HG03135 (cell line): ENCODE data around the gene CNTNAP2.

Experiments used
- ATAC-seq: cut with Tn5 transposase; IDR thresholded peaks from one replicate; pipeline ENCODE4 v1.9.1; 2021; ENCODE audit warnings: mild to moderate bottlenecking, moderate library complexity; ENCODE audit not compliant: unreplicated experiment

Gene CNTNAP2

GRCh38 chr7:146554556-146554955 lies 438.0 kb downstream of the CNTNAP2 start:
- no peak for ATAC-seq

DNA sequence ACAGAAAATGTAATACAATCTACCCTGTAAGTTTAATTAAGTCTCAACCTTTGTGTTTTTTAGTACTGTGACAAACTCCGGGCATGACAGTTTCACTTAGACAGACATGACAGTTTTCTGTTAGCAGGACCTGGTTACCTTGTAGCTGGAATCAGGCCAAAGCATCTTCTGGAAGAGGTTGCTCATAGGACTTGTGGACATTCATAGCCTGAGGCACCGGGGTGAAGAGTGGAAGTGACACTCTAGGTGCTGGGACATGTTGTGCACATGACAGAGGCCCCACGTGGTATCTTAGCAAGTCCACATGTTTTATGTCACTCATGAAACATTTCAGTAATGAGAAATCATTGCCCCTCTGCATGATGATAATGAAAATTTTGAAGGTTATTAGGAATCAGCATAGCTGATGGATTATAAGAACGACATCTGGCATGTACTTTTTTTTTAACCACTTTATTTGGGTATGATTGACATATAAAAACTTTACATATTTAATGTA lies 441.4 kb downstream of the CNTNAP2 start:
- no peak for ATAC-seq

GRCh38 chr7:146565872-146566271 lies 449.3 kb downstream of the CNTNAP2 start:
- ATAC-seq = no peak

DNA sequence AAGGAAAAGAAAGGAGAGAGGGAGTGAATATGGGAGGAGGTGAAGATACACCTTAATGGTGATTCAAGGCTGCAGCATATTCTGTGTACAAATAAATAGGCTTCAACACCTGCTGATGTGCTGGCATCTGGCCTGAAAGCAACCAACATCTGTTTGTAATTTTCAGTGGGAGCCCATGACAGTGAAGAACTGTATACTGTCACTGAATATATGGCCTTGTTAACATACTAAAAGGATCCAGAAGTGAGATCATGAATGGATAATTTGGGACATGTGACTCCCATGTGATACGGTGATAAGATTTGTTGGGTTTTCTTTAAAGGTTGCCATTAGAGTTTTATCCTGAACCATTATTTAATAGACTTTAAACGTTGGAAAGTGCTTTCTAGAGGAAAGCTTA lies 459.3 kb downstream of the CNTNAP2 start:
- no peak for ATAC-seq

DNA sequence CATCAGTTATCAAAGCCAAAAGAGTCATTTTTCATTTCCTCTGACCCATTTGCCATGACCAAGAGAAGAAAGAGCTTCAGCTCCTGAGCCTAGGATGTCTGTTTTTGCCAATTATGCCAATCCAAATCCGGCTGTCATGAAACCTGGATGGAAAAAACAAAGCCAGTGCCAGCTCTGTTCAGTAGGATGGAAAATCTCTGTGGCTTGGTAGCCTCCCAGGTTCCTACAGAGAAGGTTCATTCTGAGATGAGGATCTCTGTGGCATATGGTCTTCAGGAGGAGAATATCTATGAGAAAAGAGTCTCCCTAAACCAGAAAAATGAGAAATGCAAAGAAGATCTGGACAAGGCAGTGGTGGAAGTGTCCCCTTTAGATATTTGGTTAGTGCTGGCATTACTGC lies 475.4 kb downstream of the CNTNAP2 start:
- ATAC-seq = no peak

GRCh38 chr7:146606628-146607027 lies 490.0 kb downstream of the CNTNAP2 start:
- ATAC-seq = no peak

- no peak for ATAC-seq
These were observed 503.0 kb downstream of the CNTNAP2 start for GRCh38 chr7:146619641-146620040.

DNA sequence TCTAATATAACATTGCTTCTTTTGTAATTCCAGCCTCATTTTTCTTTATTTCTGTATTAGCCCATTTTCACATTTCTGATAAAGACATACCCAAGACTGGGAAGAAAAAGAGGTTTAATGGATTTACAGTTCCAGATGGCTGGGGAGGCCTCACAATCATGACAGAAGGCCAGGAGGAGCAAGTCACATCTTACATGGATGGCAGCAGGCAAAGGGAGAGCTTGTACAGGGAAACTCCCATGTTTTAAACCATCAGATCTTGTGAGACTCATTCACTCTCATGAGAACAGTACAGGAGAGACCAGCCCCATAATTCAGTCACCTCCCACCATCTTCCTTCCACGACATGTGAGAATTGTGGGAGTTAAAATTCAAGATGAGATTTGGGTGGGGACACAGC lies 510.3 kb downstream of the CNTNAP2 start:
- ATAC-seq = no peak

DNA sequence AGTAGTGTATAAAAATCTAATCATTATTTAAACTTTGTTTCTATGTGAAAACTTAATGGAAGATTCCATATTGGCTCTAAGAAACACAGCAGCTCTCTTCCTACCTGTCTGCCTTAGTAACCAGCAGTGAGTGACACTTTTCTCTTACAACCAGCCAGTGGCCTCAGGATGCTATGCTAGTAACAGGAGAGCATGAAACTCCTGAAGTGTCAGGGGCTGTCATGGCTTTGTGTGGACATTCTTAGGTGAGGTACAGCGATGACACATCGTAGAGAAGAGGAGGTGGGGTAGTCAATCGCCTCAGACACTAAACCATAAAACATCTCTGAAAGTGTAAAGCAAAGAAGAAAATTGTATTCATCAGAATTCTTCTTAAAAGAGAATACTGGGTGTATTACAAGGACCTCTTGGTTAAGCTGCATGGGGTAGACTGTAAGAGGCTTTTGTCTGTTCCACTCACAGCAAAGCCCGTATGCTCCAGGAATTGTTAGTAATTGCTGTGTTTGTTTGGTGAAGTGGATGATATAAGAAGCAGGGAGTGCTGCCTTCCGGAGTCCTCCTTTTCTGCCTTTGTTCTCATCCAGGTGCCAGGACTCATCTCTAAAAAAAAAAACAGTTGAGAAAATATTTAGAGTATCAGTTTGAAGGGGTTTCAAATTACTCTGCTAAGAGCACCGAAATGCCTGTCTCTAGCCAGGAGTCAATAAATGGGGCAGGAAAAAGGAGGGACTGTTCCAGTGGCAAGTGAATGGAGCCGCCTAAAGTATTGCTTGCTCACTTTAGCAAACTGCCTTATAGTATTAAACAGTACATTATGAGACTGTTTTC lies 518.8 kb downstream of the CNTNAP2 start:
- ATAC-seq = no peak

- ATAC-seq = no peak
These were observed 519.4 kb downstream of the CNTNAP2 start for GRCh38 chr7:146636033-146636356.

GRCh38 chr7:146636581-146636980 lies 520.0 kb downstream of the CNTNAP2 start:
- ATAC-seq = no peak

GRCh38 chr7:146639291-146639690 lies 522.7 kb downstream of the CNTNAP2 start:
- no peak for ATAC-seq

DNA sequence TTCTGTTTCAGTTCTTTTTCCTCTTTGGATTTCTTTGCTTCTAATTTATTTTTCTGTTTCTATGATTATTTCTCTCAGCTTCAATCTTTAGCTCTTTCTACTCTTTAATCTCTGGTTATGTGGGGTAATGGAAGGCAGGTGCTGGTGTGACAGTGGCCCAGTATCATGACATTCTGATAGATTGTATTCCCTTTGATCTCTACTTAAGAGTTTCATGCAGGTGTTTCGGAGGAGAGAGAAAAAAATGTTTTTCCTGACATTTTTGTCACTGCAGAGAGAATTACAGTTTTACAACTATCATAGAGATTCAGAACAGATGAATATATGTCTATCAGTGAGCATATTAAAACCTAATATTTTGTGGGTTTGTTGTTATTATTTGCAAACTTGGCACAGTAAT lies 524.9 kb downstream of the CNTNAP2 start:
- no peak for ATAC-seq

DNA sequence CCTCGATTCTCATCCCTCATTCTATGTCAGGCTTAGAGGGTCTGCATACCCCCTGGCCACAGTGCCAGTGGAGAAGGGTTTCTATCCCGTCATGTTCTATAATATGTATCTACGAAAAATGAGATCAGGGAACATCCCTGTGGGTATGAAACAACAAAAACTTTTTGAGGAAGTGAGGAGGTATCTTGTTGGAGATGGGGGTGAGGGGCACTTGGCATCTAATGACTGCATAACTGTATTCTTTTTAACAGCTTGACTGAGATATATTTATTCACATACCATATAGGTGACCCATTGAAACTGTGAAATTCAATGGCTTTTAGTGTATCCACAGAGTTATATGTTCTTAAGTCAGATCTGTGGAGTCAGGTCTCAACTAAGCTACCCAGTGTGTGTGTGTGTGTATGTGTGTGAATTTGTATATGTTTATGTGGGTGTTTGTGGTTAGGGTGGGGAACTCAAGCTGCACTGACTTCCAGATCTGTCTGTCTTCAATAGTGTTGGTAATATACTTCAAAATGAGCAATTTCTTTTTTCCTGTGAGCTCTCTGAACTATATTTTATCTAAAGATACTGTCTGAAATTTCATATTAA lies 528.9 kb downstream of the CNTNAP2 start:
- ATAC-seq = no peak

DNA sequence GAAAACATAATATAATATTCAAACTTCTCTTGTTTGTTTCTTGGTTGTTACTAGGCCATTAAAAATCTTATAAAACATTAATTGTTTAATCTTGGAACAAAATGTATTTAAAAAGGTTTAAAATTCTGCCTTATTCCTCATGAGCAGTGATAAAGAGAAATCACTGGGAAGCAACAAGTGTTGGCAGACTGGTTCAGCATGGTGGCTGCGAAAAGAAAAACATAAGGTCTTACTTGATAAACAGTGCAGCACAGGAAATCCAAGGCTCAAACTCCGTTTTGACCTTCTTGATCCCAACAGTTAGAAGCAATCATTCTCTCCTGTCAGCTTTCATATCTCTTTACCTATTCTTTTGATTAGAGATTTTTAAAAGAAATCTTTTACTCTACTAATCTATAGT lies 530.8 kb downstream of the CNTNAP2 start:
- ATAC-seq = no peak

- no peak for ATAC-seq
These were observed 535.6 kb downstream of the CNTNAP2 start for GRCh38 chr7:146652176-146652575.

DNA sequence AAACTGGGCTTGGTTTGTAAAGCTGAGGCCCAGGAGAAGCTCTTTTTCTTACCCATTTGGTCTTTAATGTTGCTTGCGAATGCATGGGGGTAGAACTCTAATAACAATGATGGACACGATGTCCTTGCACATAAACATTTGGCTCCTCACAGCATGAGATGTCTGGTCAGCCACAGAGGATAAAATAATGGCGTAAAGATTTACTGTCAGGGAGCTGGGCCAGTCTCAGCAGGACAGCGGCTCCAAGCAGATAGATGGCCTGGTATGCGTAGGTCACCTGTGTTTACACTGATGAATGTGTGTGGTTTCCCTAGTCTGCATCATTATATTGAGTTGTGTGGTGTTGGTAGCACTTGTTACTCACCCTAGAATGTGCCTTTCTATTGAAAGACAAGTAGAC lies 537.4 kb downstream of the CNTNAP2 start:
- ATAC-seq = no peak

GRCh38 chr7:146655928-146656797 lies 539.6 kb downstream of the CNTNAP2 start:
- no peak for ATAC-seq

DNA sequence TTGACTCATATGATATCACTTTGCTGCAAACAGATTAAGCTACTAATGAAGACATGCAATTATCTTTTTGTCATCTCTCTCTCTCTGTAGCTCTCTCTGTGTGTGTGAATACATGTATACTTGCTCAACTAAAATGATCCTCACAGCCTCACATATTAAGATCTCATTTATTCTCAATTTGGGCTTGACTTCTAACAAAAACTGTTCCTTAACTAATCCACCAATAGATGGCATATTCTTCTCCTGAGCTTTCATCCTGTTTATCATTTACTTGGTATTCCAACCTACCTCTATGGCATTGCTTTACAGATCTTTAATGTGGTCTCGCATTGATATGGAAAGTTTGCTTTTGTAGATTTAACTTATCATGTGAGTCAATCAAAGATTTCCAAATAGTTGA lies 540.4 kb downstream of the CNTNAP2 start:
- ATAC-seq = no peak

DNA sequence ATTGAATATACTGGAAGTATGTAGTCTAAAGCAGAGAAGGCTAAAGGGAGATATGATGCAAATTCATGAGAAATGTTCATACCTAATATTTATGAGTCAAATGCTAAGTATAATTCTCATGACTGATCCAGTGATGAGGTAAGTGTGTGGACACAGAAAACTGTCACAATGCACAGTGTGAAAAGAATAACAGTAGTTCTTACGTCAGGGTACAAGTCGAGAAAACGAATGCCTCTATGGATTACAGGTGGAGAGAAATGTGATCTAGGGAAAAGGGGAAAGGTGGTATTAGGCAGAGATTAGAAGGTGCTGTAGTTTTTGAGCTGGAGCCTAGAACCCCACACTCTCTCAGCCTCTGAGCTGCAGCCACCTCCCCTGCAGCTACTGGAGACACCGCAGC lies 542.0 kb downstream of the CNTNAP2 start:
- no peak for ATAC-seq

DNA sequence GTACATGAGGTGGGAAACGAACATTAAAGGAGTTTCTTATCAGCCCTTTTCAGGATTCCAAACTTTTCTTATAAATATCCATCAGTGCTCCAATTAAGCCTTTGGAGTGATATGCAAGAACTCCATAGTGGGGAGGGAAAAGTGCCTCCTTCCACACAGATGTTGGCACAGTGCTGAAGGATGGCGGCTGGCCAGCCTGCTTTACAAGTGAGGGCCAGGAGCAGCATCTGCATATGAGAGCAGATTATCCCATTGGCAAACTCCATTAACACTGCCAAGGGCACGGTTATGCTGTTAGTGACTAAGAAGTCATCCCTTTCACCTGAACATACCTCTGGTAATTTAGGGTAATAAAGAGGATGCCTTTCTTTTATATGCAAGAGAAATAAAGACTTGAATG lies 543.1 kb downstream of the CNTNAP2 start:
- no peak for ATAC-seq

- ATAC-seq = no peak
These were observed 544.2 kb downstream of the CNTNAP2 start for GRCh38 chr7:146660839-146661238.
